ENCODE measurements around the gene ADAMTS3.
"Not testable (repeated sequence)": the region's sequence is repeated elsewhere in the genome, so short reads cannot be mapped to it uniquely, and the experiment has no call there.

Gene ADAMTS3

GRCh38 chr4:72467633-72468032 is 101.4 kb downstream of the ADAMTS3 start:
- DNase-seq = no peak

- no peak for DNase-seq
Observed at GRCh38 chr4:72463724-72464123, 105.3 kb downstream of the ADAMTS3 start.

GRCh38 chr4:72457158-72457557 is 111.9 kb downstream of the ADAMTS3 start:
- no peak for DNase-seq

GRCh38 chr4:72451349-72451748 is 117.7 kb downstream of the ADAMTS3 start:
- DNase-seq = no peak

GRCh38 chr4:72449705-72450104 is 119.3 kb downstream of the ADAMTS3 start:
- no peak for DNase-seq

GRCh38 chr4:72448231-72448630 is 120.8 kb downstream of the ADAMTS3 start:
- DNase-seq = no peak

- no peak for DNase-seq
Observed at GRCh38 chr4:72446353-72447055, 122.5 kb downstream of the ADAMTS3 start.

GRCh38 chr4:72444092-72444491 is 124.9 kb downstream of the ADAMTS3 start:
- DNase-seq = no peak

- DNase-seq = no peak
Observed at GRCh38 chr4:72442715-72443114, 126.3 kb downstream of the ADAMTS3 start.

GRCh38 chr4:72442147-72442546 is 126.9 kb downstream of the ADAMTS3 start:
- no peak for DNase-seq

GRCh38 chr4:72440386-72440785 is 128.6 kb downstream of the ADAMTS3 start:
- no peak for DNase-seq

GRCh38 chr4:72432975-72433374 is 136.0 kb downstream of the ADAMTS3 start:
- DNase-seq = no peak

GRCh38 chr4:72432282-72432681 is 136.7 kb downstream of the ADAMTS3 start:
- no peak for DNase-seq

GRCh38 chr4:72430988-72431387 is 138.0 kb downstream of the ADAMTS3 start:
- no peak for DNase-seq

GRCh38 chr4:72430050-72430449 is 139.0 kb downstream of the ADAMTS3 start:
- no peak for DNase-seq

- no peak for DNase-seq
Observed at GRCh38 chr4:72429397-72429889, 139.6 kb downstream of the ADAMTS3 start.

- DNase-seq = no peak
Observed at GRCh38 chr4:72427057-72427456, 142.0 kb downstream of the ADAMTS3 start.

GRCh38 chr4:72425908-72426307 is 143.1 kb downstream of the ADAMTS3 start:
- DNase-seq = not testable (repeated sequence)

- no peak for DNase-seq
Observed at GRCh38 chr4:72424006-72424405, 145.0 kb downstream of the ADAMTS3 start.

GRCh38 chr4:72422416-72422815 is 146.6 kb downstream of the ADAMTS3 start:
- DNase-seq = no peak

GRCh38 chr4:72418458-72418857 is 150.6 kb downstream of the ADAMTS3 start:
- DNase-seq = no peak

- no peak for DNase-seq
Observed at GRCh38 chr4:72410158-72410557, 158.9 kb downstream of the ADAMTS3 start.

- no peak for DNase-seq
Observed at GRCh38 chr4:72408568-72408967, 160.5 kb downstream of the ADAMTS3 start.

GRCh38 chr4:72405417-72405816 is 163.6 kb downstream of the ADAMTS3 start:
- DNase-seq = no peak

GRCh38 chr4:72397314-72397713 is 171.7 kb downstream of the ADAMTS3 start:
- no peak for DNase-seq

All from NCI-H526 treated with DMSO at 0.1 percent for 48 hours (cell line).